Fibroblast of the conjunctiva (primary cell): ENCODE results near the gene PHRF1.
"Not testable (repeated sequence)": the region's sequence is repeated elsewhere in the genome, so short reads cannot be mapped to it uniquely, and the experiment has no call there.

Experiments
- DNase-seq: peaks from one replicate; pipeline ENCODE4 v3.0.0-alpha.2; 2010; ENCODE audit warnings: low read depth

PHRF1 gene

GRCh38 chr11:574031-574570, 2.2 kb upstream of the PHRF1 start:
- not testable (repeated sequence) for DNase-seq

- DNase-seq, result no peak
Measured at GRCh38 chr11:574632-575312, 1.5 kb upstream of the PHRF1 start.

GRCh38 chr11:575313-575995, 816 bp upstream of the PHRF1 start:
- no peak for DNase-seq

GRCh38 chr11:576811-577610, 741 bp downstream of the PHRF1 start:
- DNase-seq, result no peak

- no peak for DNase-seq
Measured at GRCh38 chr11:577611-577894, 1.3 kb downstream of the PHRF1 start.

GRCh38 chr11:578276-579035, 2.2 kb downstream of the PHRF1 start:
- no peak for DNase-seq

GRCh38 chr11:579830-580601, 3.7 kb downstream of the PHRF1 start:
- DNase-seq, result no peak

- DNase-seq, result no peak
Measured at GRCh38 chr11:581342-581741, 5.1 kb downstream of the PHRF1 start.

GRCh38 chr11:581752-582151, 5.5 kb downstream of the PHRF1 start:
- no peak for DNase-seq

- DNase-seq, result no peak
Measured at GRCh38 chr11:584287-584686, 8.0 kb downstream of the PHRF1 start.

GRCh38 chr11:586376-587316, 10.4 kb downstream of the PHRF1 start:
- no peak for DNase-seq

- DNase-seq, result no peak
Measured at GRCh38 chr11:587546-587945, 11.3 kb downstream of the PHRF1 start.

GRCh38 chr11:587978-588380, 11.7 kb downstream of the PHRF1 start:
- DNase-seq, result no peak

GRCh38 chr11:589798-590197, 13.5 kb downstream of the PHRF1 start:
- no peak for DNase-seq

- no peak for DNase-seq
Measured at GRCh38 chr11:590997-591396, 14.7 kb downstream of the PHRF1 start.

GRCh38 chr11:592501-592900, 16.2 kb downstream of the PHRF1 start:
- DNase-seq, result no peak

- no peak for DNase-seq
Measured at GRCh38 chr11:592918-593317, 16.6 kb downstream of the PHRF1 start.

- no peak for DNase-seq
Measured at GRCh38 chr11:593347-593746, 17.1 kb downstream of the PHRF1 start.

GRCh38 chr11:595400-595799, 19.1 kb downstream of the PHRF1 start:
- DNase-seq, result no peak

- no peak for DNase-seq
Measured at GRCh38 chr11:596374-596773, 20.1 kb downstream of the PHRF1 start.
